ENCODE measurements around the gene PLEKHA8.

GRCh38 chr7:30062587-30062986 is 34.4 kb downstream of the PLEKHA8 start:
- TF ChIP-seq POLR2A (IDR thresholded peaks at IDR 0.05) (no peak), CTCF (IDR thresholded peaks at IDR 0.05 in 4 of 5, conservative IDR thresholded peaks at IDR 0.05 in 1 of 5) (peak in 2 of 5 experiments; percentile 28 to 49)
